K562 (cell line): ENCODE data around the gene NRXN3. TPM values are rescaled to one million over a fixed set of nuclear protein-coding genes. Genes with fewer than 3 reads are reported as not detected.

ENCODE experiments used
- ATAC-seq: fragments of 200-7000 bp; cut with Tn5 transposase; 3 replicates; pipeline ENCODE4 v1.9.1; 2020; ENCODE audit warnings: moderate library complexity
- BruUV-seq: library from RNA; stranded (reverse); fragments of 400-500 nt; replicated peaks from 2 replicates; lab custom pipeline; 2021; lab: Mats Ljungman, UMichigan
- CTCF ChIA-PET: fragments of 300-600 bp; formaldehyde crosslinking; extraction: SDS; loops from one replicate; lab custom pipeline; 2021; ENCODE audit warnings: low intra/inter-chr PET ratio; lab: Yijun Ruan, JAX
- POLR2A ChIA-PET: fragments of 300-600, 350-650 bp; sonication (Branson Sonifier 250); formaldehyde crosslinking; extraction: SDS; loops from one replicate; lab custom pipeline; 2021; ENCODE audit warnings: antibody characterized with exemption, inconsistent platforms; lab: Yijun Ruan, JAX
- DNase-seq, 4 experiments: peaks; one replicate each; pipeline versions ENCODE4 v3.0.0 to v3.0.0-alpha.2; 2011 to 2018; ENCODE audit warnings: low spot score in 3 of 4, mixed read lengths in 3 of 4; ENCODE audit errors: extremely low read depth in 1 of 4
- FAIRE-seq: peaks from 2 replicates; lab custom pipeline; 2011; peaks lifted over from hg19 to GRCh38; lab: Jason Lieb, UNC
- H2AFZ ChIP-seq: 2 replicates; pipeline ENCODE4 v1.6.0; 2011; ENCODE audit warnings: low read depth, low read length, control low read depth, inconsistent platforms
- H3K27ac ChIP-seq: fragments of 200-600 bp; 3 replicates; pipeline ENCODE4 v1.8.0; 2011; ENCODE audit warnings: low read depth, mild to moderate bottlenecking, control low read depth, inconsistent platforms, low read length, moderate library complexity, mixed read lengths; ENCODE audit errors: extremely low read depth
- H3K27me3 ChIP-seq, 2 experiments: fragments of 300-600 bp in 1 of 2; 2 replicates in 1 of 2; 3 replicates in 1 of 2; pipeline versions ENCODE4 v1.6.0 to v1.8.0; 2011; ENCODE audit warnings: inconsistent platforms in 2 of 2, low read length in 2 of 2, mild to moderate bottlenecking in 1 of 2, mixed read lengths in 1 of 2, moderate library complexity in 1 of 2; ENCODE audit not compliant: control insufficient read depth in 2 of 2, insufficient read depth in 2 of 2
- H3K36me3 ChIP-seq: fragments of 300-600 bp; 3 replicates; pipeline ENCODE4 v1.8.0; 2011; ENCODE audit warnings: mild to moderate bottlenecking, low read length, inconsistent platforms; ENCODE audit not compliant: control insufficient read depth, insufficient read depth
- H3K4me1 ChIP-seq, 2 experiments: fragments of 200-600 bp in 1 of 2; replicated peaks in 1 of 2; 2 replicates in 1 of 2; 3 replicates in 1 of 2; pipeline versions ENCODE4 v1.5.1 to v1.8.0; 2011; ENCODE audit warnings: inconsistent platforms in 2 of 2, low read length in 2 of 2, mild to moderate bottlenecking in 1 of 2, mixed read lengths in 1 of 2, moderate library complexity in 1 of 2; ENCODE audit not compliant: control insufficient read depth in 2 of 2, insufficient read depth in 2 of 2
- H3K4me2 ChIP-seq: 2 replicates; pipeline ENCODE4 v1.6.1; 2011; ENCODE audit warnings: low read length, control low read depth, inconsistent platforms, mixed read lengths; ENCODE audit not compliant: insufficient read depth
- H3K4me3 ChIP-seq: fragments of 200-600 bp; sonication (generic), shearing (Covaris generic); 2 replicates; pipeline ENCODE4 v1.5.1; 2016; ENCODE audit warnings: control low read depth, inconsistent platforms
- H3K79me2 ChIP-seq: fragments of 200-600 bp; 3 replicates; pipeline ENCODE4 v1.8.0; 2011; ENCODE audit warnings: low read length, inconsistent platforms; ENCODE audit not compliant: control insufficient read depth, insufficient read depth
- H3K9ac ChIP-seq, 2 experiments: 2 replicates each; pipeline versions ENCODE4 v1.6.0 to v1.6.1; 2011; ENCODE audit warnings: low read depth in 2 of 2, low read length in 2 of 2, control low read depth in 1 of 2, inconsistent platforms in 1 of 2, mild to moderate bottlenecking in 1 of 2, mixed read lengths in 1 of 2; ENCODE audit not compliant: insufficient read depth in 1 of 2
- H3K9me1 ChIP-seq: one replicate; pipeline ENCODE4 v1.6.0; 2011; ENCODE audit warnings: inconsistent platforms, mild to moderate bottlenecking, low read length, moderate library complexity; ENCODE audit not compliant: control insufficient read depth, insufficient read depth
- H3K9me3 ChIP-seq: replicated peaks from 2 replicates; pipeline ENCODE4 v1.5.1; 2011; ENCODE audit warnings: low read depth, low read length, inconsistent platforms; ENCODE audit not compliant: control insufficient read depth, insufficient read depth
- H4K20me1 ChIP-seq: replicated peaks from 2 replicates; pipeline ENCODE4 v1.6.1; 2011; ENCODE audit warnings: low read length, inconsistent platforms, mixed read lengths; ENCODE audit not compliant: control insufficient read depth, insufficient read depth
- BDP1 ChIP-seq: IDR thresholded peaks from 3 replicates; pipeline ENCODE4 v1.6.1; 2011; ENCODE audit not compliant: insufficient read length, insufficient read depth
- CEBPG ChIP-seq, 3 experiments: fragments of 200-800 bp in 1 of 3; sonication (Bioruptor generic) in 1 of 3; sonication (generic) in 1 of 3; formaldehyde crosslinking in 1 of 3; IDR thresholded peaks in 2 of 3; conservative IDR thresholded peaks in 1 of 3; 2 replicates each; pipeline versions ENCODE4 v1.6.1 to v1.8.0; 2016 to 2022; ENCODE audit warnings: missing compliant biosample characterization in 2 of 3, missing genetic modification characterization in 2 of 3, mild to moderate bottlenecking in 1 of 3, missing genetic modification reagents in 1 of 3
- GATAD2A ChIP-seq: fragments of 450-650 bp; IDR thresholded peaks from 2 replicates; pipeline ENCODE4 v1.6.1; 2017
- NBN ChIP-seq: fragments of 450-650 bp; IDR thresholded peaks from 2 replicates; pipeline ENCODE4 v1.6.1; 2016; ENCODE audit warnings: low read depth, mild to moderate bottlenecking
- NFRKB ChIP-seq: fragments of 450-650 bp; IDR thresholded peaks from 2 replicates; pipeline ENCODE4 v1.6.1; 2016; ENCODE audit warnings: low read depth
- RFX7 ChIP-seq: fragments of 250-450 bp; sonication (Bioruptor Pico); IDR thresholded peaks from 2 replicates; pipeline ENCODE4 v1.5.1; 2021; ENCODE audit warnings: mild to moderate bottlenecking
- SIN3B ChIP-seq: fragments of 450-650 bp; IDR thresholded peaks from 2 replicates; pipeline ENCODE4 v1.6.1; 2017; ENCODE audit warnings: low read depth, mild to moderate bottlenecking, moderate library complexity
- SP2 ChIP-seq: IDR thresholded peaks from 2 replicates; pipeline ENCODE4 v1.6.1; 2011; ENCODE audit warnings: mild to moderate bottlenecking, low read depth, low read length, moderate library complexity; ENCODE audit not compliant: poor library complexity, severe bottlenecking; ENCODE audit errors: extremely low read depth
- SPI1 ChIP-seq: IDR thresholded peaks from 2 replicates; pipeline ENCODE4 v1.6.1; 2011; ENCODE audit warnings: low read depth, low read length, control low read depth, borderline replicate concordance
- SREBF1 ChIP-seq: fragments of 150-350 bp; IDR thresholded peaks from 2 replicates; pipeline ENCODE4 v1.6.1; 2014; ENCODE audit warnings: antibody characterized with exemption, low read depth, low read length, borderline replicate concordance
- TFAP4 ChIP-seq: sonication (generic); formaldehyde crosslinking; IDR thresholded peaks from 2 replicates; pipeline ENCODE4 v1.8.0; 2022; ENCODE audit warnings: missing genetic modification reagents, mild to moderate bottlenecking, moderate library complexity, borderline replicate concordance
- THAP12 ChIP-seq: fragments of 250-450 bp; sonication (Bioruptor Pico); IDR thresholded peaks from 2 replicates; pipeline ENCODE4 v1.9.0; 2021; ENCODE audit warnings: mild to moderate bottlenecking, inconsistent platforms
- ZBED1 ChIP-seq: IDR thresholded peaks from 2 replicates; pipeline ENCODE4 v1.6.1; 2014
- ZBTB33 ChIP-seq: sonication (generic); formaldehyde crosslinking; IDR thresholded peaks from 2 replicates; pipeline ENCODE4 v1.8.1; 2023; ENCODE audit warnings: mild to moderate bottlenecking, missing genetic modification reagents
- ZBTB9 ChIP-seq: fragments of 450-650 bp; formaldehyde crosslinking; IDR thresholded peaks from 2 replicates; pipeline ENCODE4 v1.4.0; 2020; ENCODE audit warnings: mild to moderate bottlenecking, moderate library complexity
- ZNF311 ChIP-seq: fragments of 250-450 bp; sonication (Bioruptor Pico); IDR thresholded peaks from 2 replicates; pipeline ENCODE4 v1.4.0; 2020; ENCODE audit warnings: mild to moderate bottlenecking, moderate library complexity
- ZNF586 ChIP-seq: fragments of 450-650 bp; formaldehyde crosslinking; conservative IDR thresholded peaks from 2 replicates; pipeline ENCODE4 v1.4.0; 2020; ENCODE audit warnings: mild to moderate bottlenecking, moderate library complexity
- WGBS: fragments of 100-300 bp; shearing (Covaris generic); methylation state at CpG from one replicate; pipeline ENCODE4 v1.1.6; 2016; ENCODE audit warnings: low coverage, mixed read lengths; ENCODE audit not compliant: insufficient coverage; ENCODE audit errors: missing lambda C conversion rate; 5-methylcytosine and 5-hydroxymethylcytosine counted together
- in situ Hi-C: fragments of 300-500 bp; cut with MboI; formaldehyde crosslinking; loops from 4 replicates; pipeline ENCODE4 v1.15.0; 2018; ENCODE audit warnings: inconsistent platforms, mixed read lengths
- intact Hi-C: fragments of 100-400 bp; cut with micrococcal nuclease; formaldehyde crosslinking; loops from 2 replicates; pipeline ENCODE4 v1.14.2; 2022
- polyA plus RNA-seq, 8 experiments: library from polyadenylated mRNA; depleted of rRNA in 4 of 8; stranded (reverse) in 5 of 8; unstranded in 3 of 8; fragments of >200 nt; fragmentation: Nextera tagmentation in 2 of 8; fragmentation: Illumina TruSeq in 1 of 8; extraction: Ambion mirVana in 2 of 8; extraction: Trizol in 1 of 8; gene quantifications; 2 replicates each; pipeline versions ENCODE4 v1.2.1 to v1.2.3, GENCODE V29; 2011 to 2014; ENCODE audit warnings: inconsistent platforms in 1 of 8, missing spikeins in 1 of 8
- total RNA-seq, 7 experiments: library from RNA; depleted of rRNA in 6 of 7; stranded (reverse); fragments of >200 nt in 6 of 7; fragmentation: Illumina TruSeq in 2 of 7; extraction: Trizol in 2 of 7; gene quantifications; 2 replicates each; pipeline versions ENCODE4 v1.2.1 to v1.2.3, GENCODE V29; 2011 to 2021; ENCODE audit warnings: low replicate concordance in 1 of 7

NRXN3 gene
- total and polyA plus RNA-seq, 9 of the 15 experiments (the other 6 are each of a cell fraction or from before 2014, with no cell fraction given) = 0.09 TPM; not detected in 8

GRCh38 chr14:78508023-78508422 lies 337.9 kb downstream of the NRXN3 start:
- no peak for ATAC-seq
- 3% methylated on average over 4 of the region's 4 CpGs for WGBS
- TF ChIP-seq TFAP4 = no peak
- no peak for TF ChIP-seq ZBED1
- TF ChIP-seq THAP12 (CRISPR knock-in tag) = no peak
- TF ChIP-seq ZBTB9 (CRISPR knock-in tag) = no peak
- no peak for TF ChIP-seq ZNF586
- no peak for TF ChIP-seq RFX7 (CRISPR knock-in tag)
- TF ChIP-seq ZNF311 (CRISPR knock-in tag) = no peak
- TF ChIP-seq SREBF1 = no peak
- TF ChIP-seq BDP1 = no peak
- no peak for TF ChIP-seq NFRKB
- no peak for TF ChIP-seq NBN
- no peak for TF ChIP-seq SP2
- no peak for TF ChIP-seq GATAD2A
- TF ChIP-seq CEBPG (CRISPR knock-in tag; IDR thresholded peaks at IDR 0.05) = no peak
- TF ChIP-seq CEBPG (tag; conservative IDR thresholded peaks at IDR 0.05 in 1 of 2, IDR thresholded peaks at IDR 0.05 in 1 of 2) = no peak
- TF ChIP-seq SPI1 = no peak
- no peak for TF ChIP-seq SIN3B
- no peak for TF ChIP-seq ZBTB33

More at GRCh38 chr14:78508023-78508422, 337.9 kb downstream of the NRXN3 start:
- Histone ChIP-seq H3K4me3 (no peak overlapping the region), H3K79me2 (no peaks in the 10 kb centered on the region), H3K9me1 (no peaks in the 10 kb centered on the region), H2AFZ (no peak overlapping the region), H3K4me1 (no peaks in the 10 kb centered on the region), H3K9ac (no peak overlapping the region), H4K20me1 (no peaks in the 10 kb centered on the region), H3K27me3 (no peaks in the 10 kb centered on the region), H3K9me3 (no peaks in the 10 kb centered on the region), H3K27ac (no peak overlapping the region), H3K4me2 (no peak overlapping the region), H3K36me3 (no peaks in the 10 kb centered on the region)
- ChIA-PET CTCF (no interaction called here), POLR2A (no interaction called here)
- in situ Hi-C loops (no loop called here), intact Hi-C loops (no loop called here)
- FAIRE-seq = no peak
- no TSS peak for BruUV-seq
- no peak for DNase-seq
